ENCODE results near the gene DNLZ.

- TF ChIP-seq POLR2A (IDR thresholded peaks at IDR 0.05) = no peak
- no peak for TF ChIP-seq EP300 (IDR thresholded peaks at IDR 0.05)
These were observed 14.9 kb downstream of the DNLZ start for GRCh38 chr9:136348691-136349090.

All from sigmoid colon (tissue), 4 donors.